AG10803 (cell line): ENCODE results near the gene TPMT.

Experiments
- DNase-seq: peaks from one replicate; pipeline ENCODE4 v3.0.0; 2010; ENCODE audit warnings: low read depth
- H3K4me3 ChIP-seq: 2 replicates; pipeline ENCODE4 v1.5.1; 2011; ENCODE audit warnings: mild to moderate bottlenecking, low read length, control low read depth
- CTCF ChIP-seq: conservative IDR thresholded peaks from 2 replicates; pipeline ENCODE4 v1.5.1; 2011; ENCODE audit warnings: mild to moderate bottlenecking, low read length, control low read depth, inconsistent platforms

TPMT gene

GRCh38 chr6:18154507-18155149, at the start of gene TPMT:
Gene TPMT (minus strand): TSS chr6:18155077. CDS start chr6:18149127, 5,950 bp downstream.
- no peak for TF ChIP-seq CTCF
- no peak for DNase-seq
- peak within 1 kb of the TSS; percentile 95 for H3K4me3 ChIP-seq

GRCh38 chr6:18203786-18204185, 48.9 kb upstream of the TPMT start:
- no peak for TF ChIP-seq CTCF
- H3K4me3 ChIP-seq, result no peak overlapping the region
- DNase-seq, result peak; percentile 13

GRCh38 chr6:18192026-18192425, 37.1 kb upstream of the TPMT start:
- H3K4me3 ChIP-seq, result no peak overlapping the region

GRCh38 chr6:18189196-18189595, 34.3 kb upstream of the TPMT start:
- TF ChIP-seq CTCF, result no peak
- no peak overlapping the region for H3K4me3 ChIP-seq
- no peak for DNase-seq

More at GRCh38 chr6:18192026-18192425, 37.1 kb upstream of the TPMT start:
- no peak for DNase-seq
- TF ChIP-seq CTCF, result no peak

GRCh38 chr6:18187701-18188100, 32.8 kb upstream of the TPMT start:
- H3K4me3 ChIP-seq, result no peak overlapping the region
- DNase-seq, result no peak
- no peak for TF ChIP-seq CTCF

- no peak for DNase-seq
- no peak for TF ChIP-seq CTCF
- no peak overlapping the region for H3K4me3 ChIP-seq
Observed at GRCh38 chr6:18186540-18187250, 31.8 kb upstream of the TPMT start.

- no peak for DNase-seq
- no peak overlapping the region for H3K4me3 ChIP-seq
- no peak for TF ChIP-seq CTCF
Observed at GRCh38 chr6:18186033-18186432, 31.2 kb upstream of the TPMT start.
